ENCODE results near the gene DSTN. TPM values are rescaled to one million over a fixed set of nuclear protein-coding genes. Genes with fewer than 3 reads are reported as not detected.

DSTN gene
- total and polyA plus RNA-seq, 2 experiments from 2014 or later: 162 to 459 TPM

- H3K4me1 ChIP-seq (ENCODE audit: insufficient read depth): peaks cover 5% of the 10 kb centered on the region; the same call in 1 of the 2 replicates
- H3K9me2 ChIP-seq (ENCODE audit: insufficient read depth): no peaks in the 10 kb centered on the region
- no peaks in the 10 kb centered on the region for H3F3A ChIP-seq (replicated peaks; ENCODE audit: low read depth)
- Mint-ChIP-seq H3K27me3 (ENCODE audit: insufficient read depth, low read depth, poor library complexity) (peaks cover 12% of the 10 kb centered on the region), H3K4me3 (no peak overlapping the region), H3K9me3 (no peaks in the 10 kb centered on the region), H3K36me3 (ENCODE audit: low read depth) (peaks cover 18% of the 10 kb centered on the region), H3K4me1 (peaks cover 20% of the 10 kb centered on the region; the same call in 2 of the 3 replicates), H3K27ac (no peak overlapping the region)
- ATAC-seq (no peak), DNase-seq (ENCODE audit: low spot score) (no peak)
- H3K27ac ChIP-seq (ENCODE audit: low read depth): no peak overlapping the region
- H3K79me2 ChIP-seq (replicated peaks; ENCODE audit: insufficient read depth): peaks cover 48% of the 10 kb centered on the region
- H3K4me3 ChIP-seq: no peak overlapping the region
- no peaks in the 10 kb centered on the region for H3K27me3 ChIP-seq (ENCODE audit: insufficient read depth)
- no peak overlapping the region for H2AFZ ChIP-seq
- peaks cover under 1% of the 10 kb centered on the region for H4K20me1 ChIP-seq (replicated peaks; ENCODE audit: insufficient read depth)
- no peak for TF ChIP-seq EZH2 (IDR thresholded peaks at IDR 0.05; ENCODE audit: low read depth, unreplicated experiment)
- TF ChIP-seq STAT1 (IDR thresholded peaks at IDR 0.05; ENCODE audit: unreplicated experiment): no peak
- no peak for TF ChIP-seq JUNB (IDR thresholded peaks at IDR 0.05; ENCODE audit: unreplicated experiment)
- TF ChIP-seq CREB1 (CRISPR knock-in tag; IDR thresholded peaks at IDR 0.05; ENCODE audit: low read depth): no peak
- TF ChIP-seq ZNF331 (CRISPR knock-in tag; IDR thresholded peaks at IDR 0.05; ENCODE audit: low read depth): no peak
- H3K4me2 ChIP-seq: no peak overlapping the region
- no peaks in the 10 kb centered on the region for H3K36me3 ChIP-seq (ENCODE audit: insufficient read depth)
Measured at GRCh38 chr20:17641520-17641964, 71.7 kb downstream of the DSTN start.

- no peak overlapping the region for H3K4me3 ChIP-seq
- no peak overlapping the region for H2AFZ ChIP-seq
- Mint-ChIP-seq H3K9me3 (no peaks in the 10 kb centered on the region), H3K27ac (no peak overlapping the region), H3K4me1 (peaks cover 17% of the 10 kb centered on the region; the same call in 2 of the 3 replicates), H3K27me3 (ENCODE audit: insufficient read depth, low read depth, poor library complexity) (peaks cover 12% of the 10 kb centered on the region), H3K4me3 (no peak overlapping the region), H3K36me3 (ENCODE audit: low read depth) (peaks cover 17% of the 10 kb centered on the region)
- H3K4me1 ChIP-seq (ENCODE audit: insufficient read depth): peaks cover 5% of the 10 kb centered on the region; the same call in 1 of the 2 replicates
- peaks cover 52% of the 10 kb centered on the region for H3K79me2 ChIP-seq (replicated peaks; ENCODE audit: insufficient read depth)
- H3K27ac ChIP-seq (ENCODE audit: low read depth): no peak overlapping the region
- no peaks in the 10 kb centered on the region for H3K36me3 ChIP-seq (ENCODE audit: insufficient read depth)
- no peak for DNase-seq (ENCODE audit: low spot score)
- H3F3A ChIP-seq (replicated peaks; ENCODE audit: low read depth): no peaks in the 10 kb centered on the region
- H3K9me2 ChIP-seq (ENCODE audit: insufficient read depth): no peaks in the 10 kb centered on the region
- peaks cover 5% of the 10 kb centered on the region for H4K20me1 ChIP-seq (replicated peaks; ENCODE audit: insufficient read depth)
- H3K27me3 ChIP-seq (ENCODE audit: insufficient read depth): no peaks in the 10 kb centered on the region
- no peak overlapping the region for H3K4me2 ChIP-seq
- no peak for ATAC-seq
- no peak for TF ChIP-seq EZH2phosphoT487 (IDR thresholded peaks at IDR 0.05; ENCODE audit: unreplicated experiment)
- no peak for TF ChIP-seq ZNF462 (CRISPR knock-in tag; IDR thresholded peaks at IDR 0.05)
- no peak for TF ChIP-seq JUNB (IDR thresholded peaks at IDR 0.05; ENCODE audit: unreplicated experiment)
- no peak for TF ChIP-seq POLR2AphosphoS5 (IDR thresholded peaks at IDR 0.05; ENCODE audit: low read depth)
- TF ChIP-seq ETS1 (IDR thresholded peaks at IDR 0.05): no peak
- TF ChIP-seq NANOG (IDR thresholded peaks at IDR 0.05; ENCODE audit: borderline replicate concordance): no peak
- TF ChIP-seq CTCF (conservative IDR thresholded peaks at IDR 0.05; ENCODE audit: low read depth in 2 of 2): no peak
- TF ChIP-seq STAT1 (IDR thresholded peaks at IDR 0.05; ENCODE audit: unreplicated experiment): no peak
- TF ChIP-seq ZNF114 (CRISPR knock-in tag; IDR thresholded peaks at IDR 0.05): no peak
- TF ChIP-seq ZNF331 (CRISPR knock-in tag; IDR thresholded peaks at IDR 0.05; ENCODE audit: low read depth): no peak
- TF ChIP-seq CREB1 (CRISPR knock-in tag; IDR thresholded peaks at IDR 0.05; ENCODE audit: low read depth): no peak
Measured at GRCh38 chr20:17641993-17642392, 72.1 kb downstream of the DSTN start.

Measured in GM23338 (cell line).